GM18508 (cell line): ENCODE data around the gene SRGAP1.

Experiments used
- ATAC-seq: cut with Tn5 transposase; IDR thresholded peaks from one replicate; pipeline ENCODE4 v1.9.1; 2021; ENCODE audit warnings: moderate number of reproducible peaks; ENCODE audit not compliant: insufficient read depth, unreplicated experiment

Gene SRGAP1

DNA sequence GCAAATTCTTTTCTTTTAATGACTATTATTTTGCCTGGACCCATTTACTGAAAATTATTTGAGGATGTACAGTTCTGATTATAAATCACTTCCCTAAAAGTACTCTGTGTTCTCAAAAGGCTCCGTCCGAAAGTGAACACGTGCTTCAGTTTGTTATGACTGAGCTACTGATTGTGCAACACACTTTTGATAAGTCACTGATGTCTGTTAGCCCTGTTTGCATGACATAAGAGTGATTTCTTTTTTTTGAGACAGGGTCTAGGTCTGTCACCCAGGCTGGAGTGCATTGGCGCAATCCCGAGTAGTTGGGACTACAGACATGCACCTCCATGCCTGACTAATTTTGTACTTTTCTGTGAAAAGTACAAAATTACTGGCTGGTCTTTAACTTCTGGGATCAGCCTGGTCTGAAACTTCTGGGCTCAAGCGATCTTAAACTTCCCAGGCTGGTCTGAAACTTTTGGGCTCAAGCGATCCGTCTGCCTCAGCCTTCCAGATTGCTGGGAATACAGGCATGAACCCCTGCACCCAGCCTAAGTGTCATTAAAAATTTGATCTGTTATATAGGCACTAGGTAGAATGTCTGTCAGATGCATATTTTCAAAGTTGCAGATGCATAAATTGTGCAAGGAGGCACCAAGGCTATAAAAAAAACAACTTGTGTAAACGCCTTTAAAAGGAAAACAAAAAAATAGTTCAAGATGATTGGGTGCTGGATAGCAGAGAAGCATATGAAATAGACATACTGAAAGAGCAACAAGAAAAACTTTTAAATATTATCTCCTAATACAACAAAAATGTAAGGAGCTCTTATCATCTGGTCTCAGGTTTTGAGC lies 111.5 kb downstream of the SRGAP1 start:
- no peak for ATAC-seq

- no peak for ATAC-seq
Measured at GRCh38 chr12:63957496-63957895, 113.0 kb downstream of the SRGAP1 start.

GRCh38 chr12:63958876-63959580 lies 114.5 kb downstream of the SRGAP1 start:
- no peak for ATAC-seq

DNA sequence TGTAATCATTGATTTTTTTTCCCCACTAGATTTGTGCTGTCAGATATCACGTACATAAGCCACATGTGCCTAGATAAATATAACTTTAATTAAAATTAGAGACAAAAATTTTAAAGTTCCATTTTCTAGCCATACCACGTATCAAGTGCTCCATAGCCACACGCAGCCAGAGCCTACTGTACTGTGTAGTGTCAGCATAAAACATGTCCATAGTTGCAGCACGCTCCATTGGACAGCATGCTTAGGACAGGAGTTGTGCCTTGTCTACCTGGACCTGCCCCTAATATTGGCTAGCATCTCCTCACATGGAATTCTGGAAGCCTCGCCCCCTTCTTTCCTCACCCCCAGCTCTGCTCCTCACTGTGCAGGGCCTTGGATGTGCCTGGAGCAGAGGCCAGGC lies 116.5 kb downstream of the SRGAP1 start:
- no peak for ATAC-seq

- no peak for ATAC-seq
Measured at GRCh38 chr12:63961543-63961942, 117.0 kb downstream of the SRGAP1 start.

- no peak for ATAC-seq
Measured at GRCh38 chr12:63963868-63964267, 119.4 kb downstream of the SRGAP1 start.

DNA sequence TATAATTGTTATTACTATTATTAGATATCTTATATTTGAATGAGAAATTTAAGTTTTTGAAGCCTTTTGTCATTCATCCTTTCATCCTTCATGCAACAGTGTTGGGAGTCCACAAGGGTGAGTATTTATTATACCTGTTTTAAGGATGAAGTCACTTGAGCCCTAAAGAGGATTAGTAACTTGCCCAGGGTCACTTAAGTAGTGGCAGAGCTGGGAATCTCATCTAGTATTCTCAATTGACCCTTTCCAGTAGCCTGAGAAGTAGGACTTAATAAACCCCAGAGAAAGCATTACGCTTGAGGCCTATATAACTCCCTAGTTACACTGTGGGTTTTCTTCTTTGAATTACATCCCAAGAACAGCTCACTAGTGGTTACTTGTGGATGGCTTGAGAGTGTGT lies 119.8 kb downstream of the SRGAP1 start:
- ATAC-seq: no peak

GRCh38 chr12:63965936-63966605 lies 121.6 kb downstream of the SRGAP1 start:
- ATAC-seq: no peak

DNA sequence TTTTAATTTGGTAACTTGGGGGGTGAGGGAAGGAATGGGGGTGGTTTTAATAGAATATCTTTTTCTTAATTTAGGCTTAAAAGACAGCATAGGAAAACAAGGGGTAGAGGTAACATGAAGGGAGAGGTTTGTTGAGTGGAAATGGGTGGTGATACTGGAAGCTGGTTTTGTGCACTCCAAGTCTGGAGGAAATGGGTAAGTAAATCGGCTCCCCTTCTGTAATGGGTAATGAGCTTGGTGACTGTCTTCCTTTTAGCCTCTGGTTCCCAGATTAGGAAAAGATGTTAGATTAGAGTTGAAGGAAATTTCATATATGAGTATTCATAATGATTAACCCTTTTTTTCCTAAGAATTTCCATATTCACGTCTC lies 122.1 kb downstream of the SRGAP1 start:
- ATAC-seq: no peak

DNA sequence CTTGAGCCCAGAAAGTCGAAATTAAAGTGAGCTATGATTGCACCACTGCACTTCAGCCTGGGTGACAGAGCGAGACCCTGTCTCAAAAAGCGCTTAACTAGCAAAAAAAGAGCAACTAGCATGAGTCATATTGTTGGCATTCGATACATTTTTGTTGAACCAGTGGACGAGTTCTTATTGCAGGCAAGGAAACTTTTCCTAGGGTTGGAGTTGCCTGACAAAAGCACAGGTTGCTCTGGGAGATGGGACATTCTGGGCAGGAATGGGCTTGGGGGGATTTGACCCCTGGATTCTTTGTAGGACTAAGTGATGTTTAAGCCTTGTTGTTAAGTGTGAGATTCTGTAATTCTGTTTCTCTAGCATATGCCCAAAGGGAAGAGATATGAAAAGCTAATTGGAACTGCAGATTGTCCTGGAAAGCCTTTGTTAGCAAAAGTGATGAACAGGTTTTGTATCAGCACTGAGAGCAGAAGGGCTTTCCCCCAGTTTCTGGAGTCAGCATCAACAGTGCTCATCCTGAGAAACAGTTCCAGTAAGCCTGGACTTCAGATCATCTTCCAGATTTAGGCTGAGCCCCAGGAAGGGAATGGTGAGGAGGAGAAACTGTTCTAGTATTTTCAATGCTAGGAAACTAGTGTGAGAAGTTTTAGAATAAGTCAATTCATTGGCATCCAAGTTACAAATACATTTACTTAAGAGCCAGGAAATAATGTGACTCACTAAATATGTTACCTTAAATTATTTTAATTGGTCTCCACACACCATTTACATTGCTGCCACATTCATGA lies 123.1 kb downstream of the SRGAP1 start:
- no peak for ATAC-seq

DNA sequence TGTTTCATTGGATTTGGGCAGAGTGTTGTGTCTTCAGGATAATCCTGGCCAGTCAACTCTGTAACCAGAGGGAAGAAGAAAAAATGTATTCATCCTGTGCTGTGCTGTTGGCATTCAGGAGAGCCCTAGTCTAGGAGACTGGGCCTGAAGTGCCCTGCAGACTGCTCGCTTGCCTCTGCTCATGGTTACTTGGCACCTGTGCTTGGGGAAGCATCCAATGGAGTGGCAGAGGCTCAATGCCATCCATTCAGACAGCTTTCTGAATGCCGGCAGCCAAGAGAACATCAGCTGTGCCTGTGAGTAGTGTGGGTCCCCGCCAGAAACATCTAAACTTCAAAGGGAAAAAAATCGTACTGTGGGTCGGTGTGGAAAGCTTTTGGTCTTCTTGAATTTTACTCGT lies 124.2 kb downstream of the SRGAP1 start:
- no peak for ATAC-seq

DNA sequence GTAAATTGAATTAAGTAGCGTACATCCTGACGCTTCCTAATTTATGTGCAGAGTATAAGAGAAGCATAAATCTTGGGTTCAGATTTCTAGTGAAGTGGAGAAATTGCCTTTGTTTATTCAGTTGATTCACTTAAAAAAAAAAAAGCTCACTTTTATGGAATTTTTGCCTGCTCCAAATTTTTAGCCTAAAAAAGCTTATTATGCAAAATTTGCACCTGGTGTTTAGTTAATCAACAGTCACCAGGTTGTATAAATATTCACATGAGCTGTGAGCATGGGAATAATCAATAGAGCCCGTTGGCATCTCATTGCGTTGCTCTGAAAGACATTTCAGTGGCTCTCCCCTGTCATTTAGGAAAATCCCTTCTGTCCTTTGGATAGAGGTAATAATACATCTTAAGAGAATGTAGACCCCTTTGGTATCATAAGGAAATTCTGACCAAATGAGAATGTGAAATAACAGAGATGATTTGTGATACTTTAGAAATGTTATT lies 132.4 kb downstream of the SRGAP1 start:
- no peak for ATAC-seq

DNA sequence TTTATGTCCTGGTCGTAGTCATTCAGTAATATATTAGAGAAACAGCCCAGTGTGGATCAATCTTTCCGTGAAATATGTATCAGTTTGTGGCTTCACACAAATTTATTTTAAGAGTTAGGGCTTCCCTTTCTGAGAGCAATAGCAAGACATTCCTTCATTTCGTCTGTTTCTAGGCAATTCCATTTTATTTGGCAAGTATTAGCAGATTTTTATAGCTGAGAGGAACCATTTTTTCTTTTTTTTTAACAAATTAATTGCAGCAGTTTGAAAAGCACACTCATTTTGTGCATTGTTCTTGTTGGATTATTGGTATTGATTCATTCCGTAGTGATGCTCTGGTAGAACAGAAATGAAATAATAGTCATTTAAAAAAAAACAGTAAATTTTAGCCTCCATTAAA lies 132.9 kb downstream of the SRGAP1 start:
- no peak for ATAC-seq

DNA sequence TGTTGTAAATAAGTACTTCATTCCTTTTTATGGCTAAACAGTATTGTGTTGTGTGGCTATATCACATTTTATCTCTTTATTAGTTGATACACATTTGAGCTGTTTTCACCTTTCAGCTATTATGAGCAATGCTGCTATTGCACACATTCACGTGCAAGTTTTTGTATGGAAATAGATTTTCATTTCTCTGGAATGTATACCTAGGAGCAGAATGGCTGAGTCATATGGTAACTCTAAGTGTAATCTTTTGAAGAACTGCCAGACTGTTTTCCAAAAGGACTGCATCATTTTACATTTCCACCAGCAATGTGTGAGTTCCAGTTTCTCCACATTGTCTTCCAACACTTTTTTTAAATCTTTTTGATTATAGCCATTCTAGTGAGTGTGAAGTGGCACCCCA lies 134.0 kb downstream of the SRGAP1 start:
- no peak for ATAC-seq

- ATAC-seq: no peak
Measured at GRCh38 chr12:63980211-63980610, 135.7 kb downstream of the SRGAP1 start.

DNA sequence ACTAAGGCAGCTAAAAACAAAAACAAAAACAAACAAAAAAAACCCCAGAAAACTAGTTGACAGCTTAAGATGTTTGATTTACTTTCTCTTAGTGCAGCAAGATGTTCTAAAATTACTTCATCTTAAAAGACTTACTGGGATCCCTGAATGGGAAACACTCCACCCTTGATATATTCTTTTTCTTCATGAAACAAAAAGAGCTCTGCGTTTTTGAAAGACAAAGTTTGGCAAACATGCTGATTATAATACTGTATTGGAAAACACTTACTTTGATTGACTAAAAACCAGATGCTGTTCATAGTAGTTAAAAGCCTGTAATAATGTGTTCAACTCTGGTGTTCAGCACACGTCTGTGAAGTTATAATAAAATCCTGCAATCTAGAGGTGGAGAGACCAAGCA lies 136.8 kb downstream of the SRGAP1 start:
- no peak for ATAC-seq

GRCh38 chr12:63982604-63983295 lies 138.2 kb downstream of the SRGAP1 start:
- no peak for ATAC-seq

DNA sequence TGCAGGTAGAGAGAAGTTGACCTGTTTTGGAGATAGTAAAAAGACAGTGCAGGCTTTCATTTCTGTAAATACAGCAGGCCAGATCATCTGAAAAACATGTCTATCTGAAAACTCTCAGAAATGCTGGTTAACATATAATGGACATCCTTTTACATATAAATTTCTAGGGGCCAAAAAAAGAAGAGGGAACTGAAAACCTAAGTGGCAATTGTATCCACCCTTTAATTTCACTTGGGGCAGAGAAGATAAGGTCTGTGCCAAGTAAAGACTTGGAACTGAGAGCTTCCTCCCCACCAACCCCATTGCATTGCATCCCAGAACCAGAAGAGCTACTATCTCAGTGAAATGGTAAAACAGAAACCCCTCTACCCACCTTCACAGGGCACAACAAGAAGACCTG lies 141.0 kb downstream of the SRGAP1 start:
- ATAC-seq: no peak

- no peak for ATAC-seq
Measured at GRCh38 chr12:63985945-63986344, 141.4 kb downstream of the SRGAP1 start.

- ATAC-seq: no peak
Measured at GRCh38 chr12:63989301-63989845, 144.9 kb downstream of the SRGAP1 start.
